OCI-LY7 (cell line): ENCODE results near the gene RHOBTB3. TPM values are rescaled to one million over a fixed set of nuclear protein-coding genes. Genes with fewer than 3 reads are reported as not detected.
"Not testable (repeated sequence)": the region's sequence is repeated elsewhere in the genome, so short reads cannot be mapped to it uniquely, and the experiment has no call there.

Source experiments
- BruUV-seq: library from RNA; stranded (reverse); fragments of 400-500 nt; replicated peaks from 2 replicates; lab custom pipeline; 2021; lab: Mats Ljungman, UMichigan
- CTCF ChIA-PET: fragments of 300-600 bp; sonication (Branson Sonifier 250); formaldehyde crosslinking; loops from one replicate; lab custom pipeline; 2022; ENCODE audit warnings: antibody characterized with exemption; ENCODE audit not compliant: unreplicated experiment; lab: Charles Lee
- POLR2A ChIA-PET: fragments of 300-600 bp; sonication (Branson Sonifier 250); formaldehyde crosslinking; loops from one replicate; lab custom pipeline; 2022; ENCODE audit warnings: antibody characterized with exemption; lab: Charles Lee
- DNase-seq: peaks from one replicate; pipeline ENCODE4 v3.0.0-alpha.2; 2015; ENCODE audit warnings: low spot score
- H2AFZ ChIP-seq: fragments of 200-600 bp; sonication (generic), shearing (Covaris generic); 2 replicates; pipeline ENCODE4 v1.6.1; 2014; ENCODE audit warnings: mild to moderate bottlenecking, antibody characterized with exemption, low read length, moderate library complexity
- H3K27ac ChIP-seq: fragments of 200-600 bp; sonication (generic); 2 replicates; pipeline ENCODE4 v1.5.1; 2014; ENCODE audit warnings: mixed run types, low read depth, mild to moderate bottlenecking, moderate library complexity, low read length, inconsistent platforms; ENCODE audit not compliant: poor library complexity, severe bottlenecking
- H3K36me3 ChIP-seq: fragments of 200-600 bp; sonication (generic); 2 replicates; pipeline ENCODE4 v1.6.1; 2014; ENCODE audit warnings: mild to moderate bottlenecking, antibody characterized with exemption, low read length, moderate library complexity, mixed read lengths; ENCODE audit not compliant: insufficient read depth
- H3K4me1 ChIP-seq: fragments of 200-600 bp; sonication (generic); 2 replicates; pipeline ENCODE4 v1.5.1; 2014; ENCODE audit warnings: mild to moderate bottlenecking, low read length; ENCODE audit not compliant: insufficient read depth, poor library complexity, severe bottlenecking
- H3K4me2 ChIP-seq: fragments of 200-600 bp; sonication (generic); 2 replicates; pipeline ENCODE4 v1.6.1; 2014; ENCODE audit warnings: mild to moderate bottlenecking, low read length
- H3K4me3 ChIP-seq: fragments of 200-600 bp; sonication (generic); 2 replicates; pipeline ENCODE4 v1.5.1; 2014; ENCODE audit warnings: mild to moderate bottlenecking, low read depth, low read length; ENCODE audit not compliant: poor library complexity, severe bottlenecking
- H3K79me2 ChIP-seq: fragments of 200-600 bp; sonication (generic); 2 replicates; pipeline ENCODE4 v1.6.1; 2016; ENCODE audit warnings: low read depth, mild to moderate bottlenecking, low read length, moderate library complexity, mixed read lengths; ENCODE audit not compliant: insufficient read depth
- H3K9me2 ChIP-seq: fragments of 200-600 bp; sonication (generic); 2 replicates; pipeline ENCODE4 v1.6.1; 2016; ENCODE audit warnings: mild to moderate bottlenecking, low read length, mixed read lengths; ENCODE audit not compliant: insufficient read depth
- H3K9me3 ChIP-seq: fragments of 200-600 bp; sonication (generic); 2 replicates; pipeline ENCODE4 v1.6.1; 2014; ENCODE audit warnings: mild to moderate bottlenecking, mixed run types, low read length, mixed read lengths
- H4K20me1 ChIP-seq: fragments of 200-600 bp; sonication (generic); 2 replicates; pipeline ENCODE4 v1.6.1; 2014; ENCODE audit warnings: mild to moderate bottlenecking, antibody characterized with exemption, low read length, moderate library complexity, mixed read lengths; ENCODE audit not compliant: insufficient read depth
- CTCF ChIP-seq: fragments of 200-600 bp; sonication (generic); conservative IDR thresholded peaks from 2 replicates; pipeline ENCODE4 v1.5.1; 2014; ENCODE audit warnings: mild to moderate bottlenecking, antibody characterized with exemption, low read length, moderate library complexity, mixed read lengths
- EZH2phosphoT487 ChIP-seq: fragments of 200-600 bp; sonication (generic); IDR thresholded peaks from 2 replicates; pipeline ENCODE4 v1.6.1; 2018; ENCODE audit warnings: low read depth, borderline replicate concordance, mild to moderate bottlenecking, mixed run types, antibody characterized with exemption, low read length, moderate library complexity, mixed read lengths
- intact Hi-C: fragments of 100-400 bp; cut with micrococcal nuclease; formaldehyde crosslinking; loops from one replicate; pipeline ENCODE4 v1.10.0; 2022; ENCODE audit not compliant: unreplicated experiment
- total RNA-seq, 2 experiments: library from RNA; depleted of rRNA in 1 of 2; stranded (reverse); fragments of >200 nt in 1 of 2; shearing (Covaris generic) in 1 of 2; gene quantifications; 2 replicates each; pipeline ENCODE4 v1.2.3, GENCODE V29; 2014 to 2022

RHOBTB3 gene
- total RNA-seq, 2 experiments from 2014 or later = 0.51 to 4.0 TPM

GRCh38 chr5:95712347-95712958, 18.7 kb upstream of the RHOBTB3 start:
- ChIA-PET CTCF (no interaction called here), POLR2A (interaction anchor here (1.1 kb wide), 1 partner anchor 16 kb away, joined by 4 read pairs; no protein-coding TSS in a partner anchor)
- no peaks in the 10 kb centered on the region for H3K4me1 ChIP-seq
- no peak overlapping the region for H3K4me3 ChIP-seq
- no peaks in the 10 kb centered on the region for H3K36me3 ChIP-seq
- no peak overlapping the region for H3K27ac ChIP-seq
- H3K9me2 ChIP-seq = no peaks in the 10 kb centered on the region
- intact Hi-C loops = no loop called here
- H4K20me1 ChIP-seq = no peaks in the 10 kb centered on the region
- no peaks in the 10 kb centered on the region for H3K9me3 ChIP-seq
- H3K79me2 ChIP-seq = no peaks in the 10 kb centered on the region
- 0 out of 2 replicates have a peak overlapping the region, but pooled peaks have one; percentile 36 for H2AFZ ChIP-seq
- BruUV-seq = no TSS peak
- TF ChIP-seq CTCF (no peak), EZH2phosphoT487 (no peak)
- no peak for DNase-seq
- no peak overlapping the region for H3K4me2 ChIP-seq

- intact Hi-C loops, POLR2A ChIA-PET, H3K9me3 ChIP-seq, H3K27ac ChIP-seq, H3K4me3 ChIP-seq, H3K4me1 ChIP-seq, H3K4me2 ChIP-seq, DNase-seq, BruUV-seq, H2AFZ ChIP-seq, H3K36me3 ChIP-seq, H3K79me2 ChIP-seq, CTCF ChIA-PET, H3K9me2 ChIP-seq, H4K20me1 ChIP-seq: not testable (repeated sequence)
Observed at GRCh38 chr5:95713246-95713645, 17.9 kb upstream of the RHOBTB3 start.

- DNase-seq = no peak
- BruUV-seq = no TSS peak
- Histone ChIP-seq H3K9me3 (no peaks in the 10 kb centered on the region), H3K4me1 (peaks cover 12% of the 10 kb centered on the region), H4K20me1 (no peaks in the 10 kb centered on the region), H2AFZ (no peak overlapping the region), H3K4me3 (no peak overlapping the region), H3K4me2 (no peak overlapping the region), H3K27ac (no peak overlapping the region), H3K79me2 (no peaks in the 10 kb centered on the region), H3K9me2 (no peaks in the 10 kb centered on the region), H3K36me3 (no peaks in the 10 kb centered on the region)
- TF ChIP-seq CTCF = no peak
- no peak for TF ChIP-seq EZH2phosphoT487
- ChIA-PET POLR2A (interaction anchor here (0.7 kb wide), 1 partner anchor 18 kb away, joined by 3 read pairs; no protein-coding TSS in a partner anchor), CTCF (no interaction called here)
- intact Hi-C loops = no loop called here
Observed at GRCh38 chr5:95713960-95714710, 17.0 kb upstream of the RHOBTB3 start.
